Left ventricle myocardium inferior (tissue), 1 donor: ENCODE measurements around the gene CCDC57. TPM values are rescaled to one million over a fixed set of nuclear protein-coding genes. Genes with fewer than 3 reads are reported as not detected.
"Not testable (repeated sequence)": the region's sequence is repeated elsewhere in the genome, so short reads cannot be mapped to it uniquely, and the experiment has no call there.

Experiments used
- DNase-seq: peaks from one replicate; pipeline ENCODE4 v3.0.0-alpha.2; 2020
- H3K27ac ChIP-seq: fragments of 200-600 bp; replicated peaks from 2 replicates; pipeline ENCODE4 v1.8.0; 2021
- H3K27me3 ChIP-seq: fragments of 200-600 bp; 2 replicates; pipeline ENCODE4 v1.8.0; 2021; ENCODE audit warnings: low read depth
- H3K36me3 ChIP-seq: fragments of 200-600 bp; 2 replicates; pipeline ENCODE4 v1.8.0; 2021
- H3K4me1 ChIP-seq: fragments of 200-600 bp; 2 replicates; pipeline ENCODE4 v1.8.0; 2021
- H3K4me3 ChIP-seq: fragments of 200-600 bp; 2 replicates; pipeline ENCODE4 v1.8.0; 2021; ENCODE audit warnings: mild to moderate bottlenecking, moderate library complexity
- H3K9me3 ChIP-seq: fragments of 200-600 bp; replicated peaks from 2 replicates; pipeline ENCODE4 v1.8.0; 2021
- CTCF ChIP-seq: fragments of 200-600 bp; IDR thresholded peaks from 2 replicates; pipeline ENCODE4 v1.8.0; 2021; ENCODE audit warnings: antibody characterized with exemption, mild to moderate bottlenecking, borderline replicate concordance
- intact Hi-C: fragments of 100-400 bp; cut with micrococcal nuclease; formaldehyde crosslinking; loops from one replicate; pipeline ENCODE4 v1.11.0; 2022
- total RNA-seq: library from RNA; stranded (reverse); fragmentation: NEBNext Ultra II Directional; extraction: Animal tissue kit (Norgen Biotek cat#: 25700); gene quantifications from one replicate; pipeline ENCODE4 v1.2.1, GENCODE V29; 2021
- donor health status: DM: no; HTN: yes; CAD: no; lungs with severe emphysema.

The CCDC57 gene
- total RNA-seq, 1 donor from 2014 or later: 8.1 TPM

- H3K27me3 ChIP-seq: no peaks in the 10 kb centered on the region
- H3K9me3 ChIP-seq: no peaks in the 10 kb centered on the region
- intact Hi-C loops: no loop called here
- no peak for TF ChIP-seq CTCF
- DNase-seq: no peak
- no peaks in the 10 kb centered on the region for H3K4me1 ChIP-seq
- H3K27ac ChIP-seq: no peak overlapping the region
- H3K4me3 ChIP-seq: no peak overlapping the region
- peaks cover 46% of the 10 kb centered on the region for H3K36me3 ChIP-seq
Observed at GRCh38 chr17:82175951-82176350, 36.7 kb downstream of the CCDC57 start.

- intact Hi-C loops: no loop called here
- no peaks in the 10 kb centered on the region for H3K4me1 ChIP-seq
- DNase-seq: no peak
- TF ChIP-seq CTCF: no peak
- no peaks in the 10 kb centered on the region for H3K9me3 ChIP-seq
- no peaks in the 10 kb centered on the region for H3K27me3 ChIP-seq
- H3K4me3 ChIP-seq: no peak overlapping the region
- no peak overlapping the region for H3K27ac ChIP-seq
- H3K36me3 ChIP-seq: peaks cover 46% of the 10 kb centered on the region
Observed at GRCh38 chr17:82175201-82175600, 37.4 kb downstream of the CCDC57 start.

- peaks cover 43% of the 10 kb centered on the region for H3K36me3 ChIP-seq
- DNase-seq, H3K27ac ChIP-seq, H3K9me3 ChIP-seq, intact Hi-C loops, H3K4me1 ChIP-seq, H3K27me3 ChIP-seq, H3K4me3 ChIP-seq: not testable (repeated sequence)
Observed at GRCh38 chr17:82174042-82174857, 38.4 kb downstream of the CCDC57 start.

GRCh38 chr17:82173351-82174041, 39.1 kb downstream of the CCDC57 start:
- no peak for DNase-seq
- intact Hi-C loops: no loop called here
- no peak overlapping the region for H3K27ac ChIP-seq
- H3K9me3 ChIP-seq: no peaks in the 10 kb centered on the region
- peaks cover 37% of the 10 kb centered on the region for H3K36me3 ChIP-seq
- no peaks in the 10 kb centered on the region for H3K4me1 ChIP-seq
- no peak overlapping the region for H3K4me3 ChIP-seq
- TF ChIP-seq CTCF: no peak
- H3K27me3 ChIP-seq: no peaks in the 10 kb centered on the region

GRCh38 chr17:82172486-82173160, 40.0 kb downstream of the CCDC57 start:
- no peak for DNase-seq
- no peak overlapping the region for H3K27ac ChIP-seq
- peaks cover 33% of the 10 kb centered on the region for H3K36me3 ChIP-seq
- no peak overlapping the region for H3K4me3 ChIP-seq
- no peaks in the 10 kb centered on the region for H3K27me3 ChIP-seq
- H3K9me3 ChIP-seq: no peaks in the 10 kb centered on the region
- TF ChIP-seq CTCF: no peak
- intact Hi-C loops: no loop called here
- H3K4me1 ChIP-seq: no peaks in the 10 kb centered on the region
